BE2C (cell line): ENCODE measurements around the gene MGST1.

Experiments
- DNase-seq: peaks from one replicate; pipeline ENCODE4 v3.0.0-alpha.2; 2020
- H3K27me3 ChIP-seq: fragments of 250-450 bp; sonication (Bioruptor Pico); 2 replicates; pipeline ENCODE4 v1.5.1; 2020; ENCODE audit warnings: mild to moderate bottlenecking
- H3K36me3 ChIP-seq: fragments of 250-450 bp; sonication (Bioruptor Pico); 2 replicates; pipeline ENCODE4 v1.5.1; 2020; ENCODE audit warnings: mild to moderate bottlenecking
- H3K4me1 ChIP-seq: fragments of 250-450 bp; sonication (Bioruptor Pico); 2 replicates; pipeline ENCODE4 v1.5.1; 2020
- H3K4me3 ChIP-seq: 2 replicates; pipeline ENCODE4 v1.5.1; 2011; ENCODE audit warnings: low read depth, low read length
- H3K9me3 ChIP-seq: fragments of 250-450 bp; sonication (Bioruptor Pico); 2 replicates; pipeline ENCODE4 v1.5.1; 2020
- CTCF ChIP-seq: IDR thresholded peaks from 2 replicates; pipeline ENCODE4 v1.5.1; 2012; ENCODE audit warnings: mild to moderate bottlenecking, low read depth, low read length

The MGST1 gene

GRCh38 chr12:16345105-16345504 lies 2.3 kb upstream of the MGST1 start:
- H3K4me1 ChIP-seq = no peaks in the 10 kb centered on the region
- no peak overlapping the region for H3K4me3 ChIP-seq
- no peaks in the 10 kb centered on the region for H3K36me3 ChIP-seq
- no peak for TF ChIP-seq CTCF
- H3K9me3 ChIP-seq = no peaks in the 10 kb centered on the region
- DNase-seq = no peak
- H3K27me3 ChIP-seq = no peaks in the 10 kb centered on the region

GRCh38 chr12:16346958-16347357 lies 487 bp upstream of the MGST1 start:
- Histone ChIP-seq H3K9me3 (no peaks in the 10 kb centered on the region), H3K36me3 (no peaks in the 10 kb centered on the region), H3K4me1 (no peaks in the 10 kb centered on the region), H3K27me3 (no peaks in the 10 kb centered on the region), H3K4me3 (no peak overlapping the region)
- no peak for TF ChIP-seq CTCF
- no peak for DNase-seq

- H3K27me3 ChIP-seq = no peaks in the 10 kb centered on the region
- no peak overlapping the region for H3K4me3 ChIP-seq
- no peak for TF ChIP-seq CTCF
- H3K36me3 ChIP-seq = no peaks in the 10 kb centered on the region
- no peaks in the 10 kb centered on the region for H3K9me3 ChIP-seq
- no peak for DNase-seq
- no peaks in the 10 kb centered on the region for H3K4me1 ChIP-seq
Measured at GRCh38 chr12:16348435-16349130, 1.1 kb downstream of the MGST1 start.

- no peak for TF ChIP-seq CTCF
- no peak for DNase-seq
- no peak overlapping the region for H3K4me3 ChIP-seq
Measured at GRCh38 chr12:16349131-16349460, 1.7 kb downstream of the MGST1 start.

GRCh38 chr12:16350682-16351081 lies 3.2 kb downstream of the MGST1 start:
- no peaks in the 10 kb centered on the region for H3K4me1 ChIP-seq
- no peak overlapping the region for H3K4me3 ChIP-seq
- DNase-seq = no peak
- TF ChIP-seq CTCF = no peak
- no peaks in the 10 kb centered on the region for H3K27me3 ChIP-seq
- no peaks in the 10 kb centered on the region for H3K36me3 ChIP-seq
- H3K9me3 ChIP-seq = no peaks in the 10 kb centered on the region

More at GRCh38 chr12:16349131-16349460, 1.7 kb downstream of the MGST1 start:
- Histone ChIP-seq H3K9me3 (no peaks in the 10 kb centered on the region), H3K27me3 (no peaks in the 10 kb centered on the region), H3K36me3 (no peaks in the 10 kb centered on the region), H3K4me1 (no peaks in the 10 kb centered on the region)

GRCh38 chr12:16352481-16352880 lies 5.0 kb downstream of the MGST1 start:
- no peaks in the 10 kb centered on the region for H3K4me1 ChIP-seq
- DNase-seq = no peak
- H3K9me3 ChIP-seq = no peaks in the 10 kb centered on the region
- no peaks in the 10 kb centered on the region for H3K27me3 ChIP-seq
- H3K36me3 ChIP-seq = no peaks in the 10 kb centered on the region
- TF ChIP-seq CTCF = no peak
- no peak overlapping the region for H3K4me3 ChIP-seq
